Measurements from ENCODE around the gene TOX2. TPM values are rescaled to one million over a fixed set of nuclear protein-coding genes. Genes with fewer than 3 reads are reported as not detected.

Gene TOX2
- total RNA-seq, 2 experiments from 2014 or later, result 3.3 to 3.9 TPM

- peaks cover 15% of the 10 kb centered on the region for H3K4me1 Mint-ChIP-seq (ENCODE audit: low read depth)
- TF ChIP-seq CTCF (IDR thresholded peaks at IDR 0.05), result no peak
- intact Hi-C loops (cut with DNase I, micrococcal nuclease), result no loop called here
- Histone ChIP-seq H3K27me3 (ENCODE audit: control insufficient read depth in 1 of 2, insufficient read depth in 2 of 2, low read length in 2 of 2) (no peaks in the 10 kb centered on the region), H3K4me1 (ENCODE audit: insufficient read depth, low read length) (peaks cover under 1% of the 10 kb centered on the region), H3K9me3 (ENCODE audit: control insufficient read depth in 1 of 2, insufficient read depth in 1 of 2, low read length in 2 of 2) (no peaks in the 10 kb centered on the region), H3K36me3 (ENCODE audit: insufficient read depth, low read length) (no peaks in the 10 kb centered on the region), H3K27ac (ENCODE audit: low read depth in 1 of 2, low read length in 2 of 2) (no peak overlapping the region), H3K4me3 (ENCODE audit: low read length) (no peak overlapping the region)
- H3K27ac Mint-ChIP-seq, result no peak overlapping the region
- no peaks in the 10 kb centered on the region for H3K9me3 Mint-ChIP-seq
- no peak overlapping the region for H3K4me3 Mint-ChIP-seq
- H3K36me3 Mint-ChIP-seq (ENCODE audit: low read depth), result no peaks in the 10 kb centered on the region
- POLR2A ChIA-PET, result interaction anchor here (0.8 kb wide), 1 partner anchor 39 kb away, joined by 3 read pairs; no protein-coding TSS in a partner anchor
- H3K27me3 Mint-ChIP-seq, result no peaks in the 10 kb centered on the region
- ATAC-seq (ENCODE audit: poor library complexity), result no peak
- CTCF ChIA-PET, result no interaction called here
- DNase-seq, result no peak
Measured at GRCh38 chr20:43988867-43989266, 74.2 kb downstream of the TOX2 start.

GRCh38 chr20:43991261-43991660 is 76.6 kb downstream of the TOX2 start:
- H3K27ac ChIP-seq (ENCODE audit: low read depth in 1 of 2, low read length in 2 of 2), result no peak overlapping the region
- no peak overlapping the region for H3K27ac Mint-ChIP-seq
- no peaks in the 10 kb centered on the region for H3K27me3 Mint-ChIP-seq
- H3K4me1 ChIP-seq (ENCODE audit: insufficient read depth, low read length), result no peaks in the 10 kb centered on the region
- H3K4me3 ChIP-seq (ENCODE audit: low read length), result no peak overlapping the region
- ChIA-PET CTCF (no interaction called here), POLR2A (no interaction called here)
- H3K36me3 Mint-ChIP-seq (ENCODE audit: low read depth), result no peaks in the 10 kb centered on the region
- intact Hi-C loops (cut with DNase I, micrococcal nuclease), result no loop called here
- ATAC-seq (ENCODE audit: poor library complexity) (no peak), DNase-seq (no peak)
- no peaks in the 10 kb centered on the region for H3K36me3 ChIP-seq (ENCODE audit: insufficient read depth, low read length)
- H3K9me3 Mint-ChIP-seq, result no peaks in the 10 kb centered on the region
- peaks cover 7% of the 10 kb centered on the region for H3K4me1 Mint-ChIP-seq (ENCODE audit: low read depth)
- no peak overlapping the region for H3K4me3 Mint-ChIP-seq
- no peaks in the 10 kb centered on the region for H3K27me3 ChIP-seq (ENCODE audit: control insufficient read depth in 1 of 2, insufficient read depth in 2 of 2, low read length in 2 of 2)
- no peak for TF ChIP-seq CTCF (IDR thresholded peaks at IDR 0.05)
- H3K9me3 ChIP-seq (ENCODE audit: control insufficient read depth in 1 of 2, insufficient read depth in 1 of 2, low read length in 2 of 2), result no peaks in the 10 kb centered on the region

- H3K36me3 Mint-ChIP-seq (ENCODE audit: low read depth), result no peaks in the 10 kb centered on the region
- H3K4me1 ChIP-seq (ENCODE audit: insufficient read depth, low read length), result no peaks in the 10 kb centered on the region
- H3K9me3 Mint-ChIP-seq, result no peaks in the 10 kb centered on the region
- POLR2A ChIA-PET, result no interaction called here
- no peaks in the 10 kb centered on the region for H3K27me3 ChIP-seq (ENCODE audit: control insufficient read depth in 1 of 2, insufficient read depth in 2 of 2, low read length in 2 of 2)
- H3K4me3 ChIP-seq (ENCODE audit: low read length), result no peak overlapping the region
- DNase-seq, result no peak
- H3K4me3 Mint-ChIP-seq, result no peak overlapping the region
- H3K27ac ChIP-seq (ENCODE audit: low read depth in 1 of 2, low read length in 2 of 2), result no peak overlapping the region
- ATAC-seq (ENCODE audit: poor library complexity), result no peak
- H3K4me1 Mint-ChIP-seq (ENCODE audit: low read depth), result peaks cover 13% of the 10 kb centered on the region
- intact Hi-C loops (cut with DNase I, micrococcal nuclease), result no loop called here
- no peaks in the 10 kb centered on the region for H3K36me3 ChIP-seq (ENCODE audit: insufficient read depth, low read length)
- H3K27ac Mint-ChIP-seq, result no peak overlapping the region
- no peaks in the 10 kb centered on the region for H3K9me3 ChIP-seq (ENCODE audit: control insufficient read depth in 1 of 2, insufficient read depth in 1 of 2, low read length in 2 of 2)
- no peak for TF ChIP-seq CTCF (IDR thresholded peaks at IDR 0.05)
- CTCF ChIA-PET, result no interaction called here
- no peaks in the 10 kb centered on the region for H3K27me3 Mint-ChIP-seq
Measured at GRCh38 chr20:43991982-43992381, 77.3 kb downstream of the TOX2 start.
